ENCODE results near the gene TTC19.

GRCh38 chr17:15999141-15999973, at the start of gene TTC19, which contains the start of gene ZSWIM7:
- TF ChIP-seq CTCF (IDR thresholded peaks at IDR 0.05) (peak in 1 of 6 experiments; percentile 16), POLR2A (IDR thresholded peaks at IDR 0.05) (peak; percentile 63 to 99)
